Adipocyte (in vitro differentiated cells): Measurements from ENCODE around the gene CTSC.

Source experiments
- DNase-seq: peaks from one replicate; pipeline ENCODE4 v3.0.0-alpha.2; 2015; ENCODE audit warnings: low read depth
- H3K27me3 ChIP-seq: replicated peaks from 2 replicates; pipeline ENCODE4 v1.7.0; 2013; ENCODE audit warnings: mild to moderate bottlenecking, low read length, moderate library complexity; ENCODE audit not compliant: control insufficient read depth, insufficient read depth
- H3K36me3 ChIP-seq: 2 replicates; pipeline ENCODE4 v1.7.0; 2013; ENCODE audit warnings: low read length, mild to moderate bottlenecking, moderate library complexity; ENCODE audit not compliant: control insufficient read depth, insufficient read depth, severe bottlenecking
- H3K4me1 ChIP-seq: 2 replicates; pipeline ENCODE4 v1.7.0; 2013; ENCODE audit warnings: mild to moderate bottlenecking, low read length, moderate library complexity; ENCODE audit not compliant: control insufficient read depth, insufficient read depth
- H3K4me3 ChIP-seq: 2 replicates; pipeline ENCODE4 v1.7.0; 2013; ENCODE audit warnings: mild to moderate bottlenecking, low read length, moderate library complexity
- H3K9ac ChIP-seq: 2 replicates; pipeline ENCODE4 v1.7.0; 2013; ENCODE audit warnings: mild to moderate bottlenecking, low read length, moderate library complexity
- H3K9me3 ChIP-seq: 2 replicates; pipeline ENCODE4 v1.7.0; 2013; ENCODE audit warnings: mild to moderate bottlenecking, low read length, moderate library complexity; ENCODE audit not compliant: control insufficient read depth

Gene CTSC

DNA sequence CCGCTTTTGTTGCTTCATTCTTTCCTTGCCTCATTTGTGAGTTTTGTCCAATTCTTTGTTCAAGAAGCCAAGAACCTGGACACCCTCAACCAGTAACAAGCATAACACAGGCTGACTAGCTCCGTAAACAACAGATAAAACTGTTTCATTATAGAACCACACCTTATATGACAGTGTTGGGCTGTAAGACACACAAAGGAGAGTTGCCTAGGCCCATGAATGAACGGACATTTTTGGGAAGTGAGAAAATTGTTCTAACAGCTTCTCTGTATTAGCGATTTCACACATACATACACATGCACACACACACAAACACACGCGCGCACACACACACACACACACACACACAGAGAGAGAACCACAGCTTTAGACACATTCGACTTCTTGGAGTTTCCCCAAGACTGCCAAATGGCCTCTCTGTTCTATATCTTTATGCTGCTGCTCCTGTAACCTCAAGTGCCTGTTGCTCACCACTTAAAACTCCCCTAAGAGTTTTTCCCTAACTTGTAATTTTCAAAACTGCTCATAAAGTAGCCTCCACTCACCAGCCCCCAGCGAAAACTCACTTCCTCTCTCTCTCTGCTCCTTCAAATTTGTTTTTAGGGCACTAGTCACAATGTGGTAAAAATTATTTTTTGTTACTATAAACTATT, 35.9 kb downstream of the CTSC start:
- Histone ChIP-seq H3K27me3 (no peaks in the 10 kb centered on the region), H3K9me3 (peaks cover 7% of the 10 kb centered on the region), H3K9ac (no peak overlapping the region), H3K4me3 (no peak overlapping the region), H3K36me3 (no peaks in the 10 kb centered on the region), H3K4me1 (peaks cover 10% of the 10 kb centered on the region)
- DNase-seq: no peak

DNA sequence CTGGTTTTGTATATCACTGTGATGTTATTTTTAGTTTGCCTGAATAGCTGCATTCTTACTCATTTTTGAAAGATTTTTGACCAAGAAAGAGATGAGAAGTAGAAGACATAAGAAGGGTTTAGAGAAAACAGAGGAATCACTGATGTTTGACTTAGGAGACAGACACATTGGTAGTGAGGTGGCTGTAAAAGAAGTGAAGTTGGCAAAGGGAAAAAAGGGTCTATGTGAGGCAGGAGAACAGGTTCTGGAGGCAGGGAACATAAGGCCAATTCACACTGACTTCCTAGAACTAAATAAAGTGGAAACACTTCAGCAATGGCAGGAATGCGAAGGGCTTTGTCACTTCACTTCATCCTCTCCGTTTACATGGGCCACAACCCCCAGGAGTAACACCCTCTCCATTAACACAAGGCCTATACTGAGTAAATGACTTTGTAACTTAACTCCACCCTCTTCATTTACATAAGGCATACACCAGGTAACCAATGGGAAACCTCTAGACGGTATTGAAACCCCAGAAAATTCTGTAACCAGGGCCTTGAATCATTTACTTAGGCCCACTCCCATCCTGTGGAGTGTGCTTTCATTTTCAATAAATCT, 36.5 kb downstream of the CTSC start:
- no peak for DNase-seq
- Histone ChIP-seq H3K9ac (no peak overlapping the region), H3K9me3 (peaks cover 7% of the 10 kb centered on the region), H3K36me3 (no peaks in the 10 kb centered on the region), H3K4me3 (no peak overlapping the region), H3K27me3 (no peaks in the 10 kb centered on the region), H3K4me1 (peaks cover 10% of the 10 kb centered on the region)

DNA sequence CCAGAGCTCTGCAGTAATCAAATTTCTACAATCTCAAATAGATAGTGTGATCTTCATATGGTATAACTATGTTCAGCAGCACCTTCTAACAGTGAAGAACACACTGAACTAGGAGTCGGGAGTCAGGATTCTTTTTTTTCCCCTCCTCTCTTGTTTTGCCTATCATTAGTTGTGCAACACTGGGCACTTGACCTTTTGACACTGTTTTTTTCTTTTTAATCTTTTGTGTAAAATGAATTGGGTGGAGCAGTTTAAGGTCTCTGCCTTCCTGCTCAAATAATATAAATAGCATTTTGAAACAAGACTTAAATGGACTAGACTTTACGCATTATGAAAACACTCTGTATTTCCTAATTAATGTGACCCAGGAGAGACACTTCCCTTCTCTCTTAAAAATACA, 39.7 kb downstream of the CTSC start:
- H3K4me1 ChIP-seq: peaks cover 6% of the 10 kb centered on the region
- DNase-seq: no peak
- no peaks in the 10 kb centered on the region for H3K27me3 ChIP-seq
- no peaks in the 10 kb centered on the region for H3K9me3 ChIP-seq
- H3K9ac ChIP-seq: no peak overlapping the region
- no peak overlapping the region for H3K4me3 ChIP-seq
- peaks cover 9% of the 10 kb centered on the region for H3K36me3 ChIP-seq

DNA sequence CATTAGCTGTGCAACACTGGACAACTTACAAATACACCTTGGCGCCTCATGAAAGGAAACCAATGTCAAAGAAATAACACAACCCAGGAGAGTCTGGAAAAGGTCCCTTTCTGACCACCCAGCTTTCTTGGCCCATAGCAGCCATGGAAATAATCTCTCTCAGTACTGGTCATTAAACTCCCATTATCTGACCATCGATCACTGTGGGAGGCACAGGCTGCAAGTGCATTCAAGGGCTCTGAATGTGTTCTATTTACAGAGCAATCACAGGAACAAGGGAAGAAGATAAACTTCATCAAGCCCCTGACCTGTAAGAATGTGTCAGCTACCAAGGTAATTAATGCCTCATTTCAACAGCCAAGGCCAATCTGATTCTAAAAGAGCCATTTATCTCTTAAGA, 40.1 kb downstream of the CTSC start:
- peaks cover 9% of the 10 kb centered on the region for H3K36me3 ChIP-seq

DNA sequence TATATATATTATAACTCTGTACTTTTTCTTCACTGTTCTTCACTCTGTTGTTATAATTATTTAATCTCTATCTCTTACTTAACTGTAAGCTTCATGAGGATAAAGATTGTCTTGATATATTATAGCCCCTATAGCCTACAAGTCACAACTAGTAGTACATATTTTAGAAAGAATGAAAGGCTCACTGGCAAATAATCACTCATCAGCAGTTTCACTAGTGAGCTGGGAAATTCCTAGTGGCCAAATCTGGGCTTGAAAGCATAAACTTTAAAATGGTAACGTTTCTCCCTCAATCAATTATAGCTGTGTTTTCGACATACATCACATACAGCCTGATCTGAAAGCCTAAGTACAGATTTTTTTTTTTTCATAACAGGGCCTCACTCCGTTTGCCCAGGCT, 42.5 kb downstream of the CTSC start:
- no peak overlapping the region for H3K4me3 ChIP-seq
- H3K9me3 ChIP-seq: no peaks in the 10 kb centered on the region
- H3K27me3 ChIP-seq: no peaks in the 10 kb centered on the region
- H3K4me1 ChIP-seq: peaks cover 6% of the 10 kb centered on the region
- peaks cover 9% of the 10 kb centered on the region for H3K36me3 ChIP-seq
- H3K9ac ChIP-seq: no peak overlapping the region
- no peak for DNase-seq

More for the DNA sequence above, 40.1 kb downstream of the CTSC start:
- Histone ChIP-seq H3K27me3 (no peaks in the 10 kb centered on the region), H3K9me3 (no peaks in the 10 kb centered on the region), H3K9ac (no peak overlapping the region), H3K4me1 (peaks cover 6% of the 10 kb centered on the region), H3K4me3 (no peak overlapping the region)
- DNase-seq: no peak

DNA sequence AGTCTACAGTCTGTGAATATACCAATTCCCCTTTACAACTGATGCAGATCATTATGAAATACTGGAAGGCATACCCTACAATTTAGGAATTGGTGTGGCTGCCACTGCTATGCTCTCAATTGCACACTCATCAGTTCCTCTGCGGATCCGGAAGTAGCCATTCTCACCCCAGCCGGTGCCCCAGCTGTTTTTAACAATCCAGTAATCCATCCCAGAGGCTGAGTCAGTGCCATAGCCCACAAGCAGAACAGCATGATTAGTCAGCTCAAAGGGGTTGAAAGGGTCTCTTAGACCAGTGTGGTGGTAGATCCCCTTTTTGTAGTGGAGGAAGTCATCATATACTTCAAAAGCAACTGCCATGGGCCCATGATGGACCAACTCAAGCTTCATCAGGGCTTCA, 43.6 kb downstream of the CTSC start:
- H3K9me3 ChIP-seq: no peaks in the 10 kb centered on the region
- DNase-seq: peak; percentile 28
- H3K36me3 ChIP-seq: peaks cover 9% of the 10 kb centered on the region

DNA sequence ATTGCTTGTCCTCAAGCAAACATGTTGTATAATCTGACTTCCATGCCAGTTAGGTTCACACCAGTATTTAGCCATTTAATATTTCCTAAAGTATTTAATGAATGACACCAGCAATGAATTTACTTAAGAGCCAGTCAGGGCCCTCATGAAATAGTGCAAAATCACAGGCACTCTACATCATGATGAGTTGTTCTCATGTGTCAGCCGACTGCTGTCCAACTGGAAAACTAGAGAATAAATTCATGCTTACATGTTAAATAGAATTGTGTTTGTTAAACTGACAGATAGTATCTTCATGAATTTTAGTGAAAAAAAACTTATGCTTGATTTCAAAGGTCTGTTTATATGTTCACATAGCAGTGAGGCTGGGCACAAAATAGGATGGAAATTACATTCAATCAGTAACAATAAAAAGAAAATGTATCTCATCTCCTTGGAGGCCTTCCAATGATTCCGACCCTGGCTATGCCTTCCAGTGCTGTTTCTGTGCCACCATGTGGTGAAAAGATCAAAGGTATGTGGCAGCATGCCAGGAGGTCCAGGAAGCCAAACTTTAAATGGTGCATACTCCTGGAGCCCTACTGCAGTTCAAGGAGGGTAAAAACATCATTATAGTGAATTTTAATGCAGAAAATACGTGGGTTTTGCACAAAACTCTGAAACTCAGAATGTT, 45.2 kb downstream of the CTSC start:
- Histone ChIP-seq H3K27me3 (no peaks in the 10 kb centered on the region), H3K36me3 (peaks cover 9% of the 10 kb centered on the region), H3K4me3 (no peak overlapping the region), H3K9ac (no peak overlapping the region), H3K4me1 (no peaks in the 10 kb centered on the region), H3K9me3 (no peaks in the 10 kb centered on the region)
- peak; percentile 39 for DNase-seq

More for the DNA sequence above, 43.6 kb downstream of the CTSC start:
- Histone ChIP-seq H3K27me3 (no peaks in the 10 kb centered on the region), H3K9ac (no peak overlapping the region), H3K4me3 (no peak overlapping the region), H3K4me1 (peaks cover 6% of the 10 kb centered on the region)

DNA sequence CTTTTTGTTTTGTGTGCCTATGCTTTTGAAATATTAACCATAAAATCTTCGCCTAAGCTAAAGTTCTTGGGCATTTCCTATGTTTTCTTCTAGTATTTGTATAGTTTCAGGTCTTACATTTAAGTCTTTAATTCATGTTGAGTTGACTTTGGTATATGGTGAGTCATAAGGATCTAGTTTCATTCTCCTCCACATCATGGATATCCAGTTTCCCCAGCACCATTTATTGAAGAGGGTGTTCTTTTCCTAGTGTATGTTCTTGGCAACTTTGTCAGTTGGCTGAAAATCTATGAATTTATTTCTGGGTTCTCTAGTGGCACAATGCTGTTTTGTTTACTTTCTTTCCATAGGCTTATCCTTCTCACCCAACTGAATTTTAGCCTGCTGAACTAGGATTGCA, 49.0 kb downstream of the CTSC start:
- no peak overlapping the region for H3K4me3 ChIP-seq
- H3K9me3 ChIP-seq: no peaks in the 10 kb centered on the region
- no peaks in the 10 kb centered on the region for H3K27me3 ChIP-seq
- H3K9ac ChIP-seq: no peak overlapping the region
- peaks cover 18% of the 10 kb centered on the region for H3K4me1 ChIP-seq
- no peak for DNase-seq
- no peaks in the 10 kb centered on the region for H3K36me3 ChIP-seq

DNA sequence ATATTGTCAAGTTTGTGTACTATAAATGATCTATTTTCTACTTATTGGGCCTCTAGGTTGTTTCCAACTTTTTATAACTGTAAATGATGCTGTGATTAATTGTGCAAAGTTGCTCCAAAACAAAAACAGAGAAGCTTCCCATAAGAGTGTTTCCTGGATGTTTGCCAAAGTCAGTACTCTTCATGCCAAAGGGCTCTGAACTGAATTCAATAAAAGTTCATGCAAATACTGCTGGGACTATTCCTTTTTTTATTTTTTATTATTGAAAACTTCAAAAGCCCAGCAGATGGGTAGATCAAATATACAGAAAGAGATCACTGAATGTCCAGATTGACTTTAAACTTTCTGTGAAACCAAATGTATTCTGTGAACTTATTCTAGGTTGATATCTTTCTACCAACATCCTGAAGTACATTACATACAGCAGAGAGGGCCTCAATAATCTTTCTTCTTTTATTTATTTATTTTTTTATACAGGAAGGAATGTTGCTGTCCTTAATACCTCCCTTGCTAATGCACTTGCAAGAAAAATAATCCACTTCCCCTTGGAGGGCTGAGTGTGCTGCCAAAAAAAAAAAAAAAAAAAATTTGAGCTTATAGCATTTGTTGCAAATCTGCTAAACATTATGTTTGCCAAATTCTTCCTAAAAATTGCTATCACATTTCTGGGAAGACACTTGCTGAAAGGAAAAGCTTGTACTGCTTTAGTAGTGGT, 53.0 kb downstream of the CTSC start:
- no peaks in the 10 kb centered on the region for H3K9me3 ChIP-seq
- H3K9ac ChIP-seq: no peak overlapping the region
- no peaks in the 10 kb centered on the region for H3K27me3 ChIP-seq
- H3K4me3 ChIP-seq: no peak overlapping the region
- H3K4me1 ChIP-seq: peaks cover 40% of the 10 kb centered on the region
- DNase-seq: peak; percentile 58
- no peaks in the 10 kb centered on the region for H3K36me3 ChIP-seq

DNA sequence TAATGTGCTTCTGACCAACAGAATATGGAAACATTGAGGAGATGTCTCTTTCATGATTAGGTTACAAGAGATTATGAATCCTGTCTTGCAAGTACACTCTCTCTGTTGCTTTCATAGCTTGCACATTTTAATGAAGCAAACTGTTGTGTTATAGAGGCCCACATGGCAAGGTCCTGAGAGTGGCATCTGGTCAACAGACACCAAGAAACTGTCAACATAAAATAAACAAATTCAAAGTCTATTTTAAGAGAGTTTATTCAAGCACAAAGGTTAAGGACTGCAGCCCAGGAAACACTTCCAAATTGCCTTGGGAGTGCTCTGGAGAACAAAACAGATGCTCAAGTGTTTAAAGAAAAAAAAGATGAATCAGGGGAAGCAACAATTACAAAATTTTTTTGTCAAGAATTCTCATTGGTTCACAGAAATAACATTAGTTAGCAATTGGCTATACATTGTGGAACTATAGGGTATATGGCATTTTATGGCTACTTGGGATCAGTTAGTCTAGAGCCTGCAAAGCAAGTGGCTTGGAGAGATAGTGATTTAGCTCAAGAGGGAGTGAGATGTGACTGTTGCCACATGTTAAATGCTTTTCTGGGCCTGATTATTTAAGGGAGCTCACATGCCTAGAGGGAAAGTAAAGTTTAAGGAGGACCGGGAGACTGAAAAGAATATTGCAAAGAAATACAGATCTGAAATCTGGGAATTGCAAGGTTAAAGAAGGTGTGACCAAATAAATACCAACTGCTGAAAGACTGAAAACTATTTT, 54.6 kb downstream of the CTSC start:
- peaks cover 40% of the 10 kb centered on the region for H3K4me1 ChIP-seq
- H3K9ac ChIP-seq: no peak overlapping the region
- no peaks in the 10 kb centered on the region for H3K9me3 ChIP-seq
- DNase-seq: peak; percentile 4
- no peaks in the 10 kb centered on the region for H3K27me3 ChIP-seq
- H3K4me3 ChIP-seq: no peak overlapping the region
- no peaks in the 10 kb centered on the region for H3K36me3 ChIP-seq

DNA sequence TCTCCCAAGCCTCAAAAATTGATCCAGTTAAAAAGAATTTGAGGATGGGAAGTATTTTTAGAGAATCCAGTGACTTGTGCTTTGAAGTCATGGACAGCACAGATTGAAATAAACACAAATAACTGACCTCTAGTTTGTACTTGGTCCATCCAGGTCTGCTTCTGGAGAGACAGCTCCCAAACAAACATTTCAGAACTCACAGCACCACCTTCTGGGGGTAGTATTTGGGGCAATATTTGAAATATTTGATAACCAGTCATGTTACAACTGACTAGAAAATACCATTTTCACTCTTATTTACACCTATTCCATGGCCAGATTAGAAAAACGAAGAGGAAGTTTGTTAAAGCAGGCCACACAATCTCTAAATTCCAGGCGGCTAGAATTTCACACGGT, 56.2 kb downstream of the CTSC start:
- DNase-seq: peak; percentile 16
- Histone ChIP-seq H3K36me3 (no peaks in the 10 kb centered on the region), H3K27me3 (no peaks in the 10 kb centered on the region), H3K9me3 (no peaks in the 10 kb centered on the region), H3K9ac (no peak overlapping the region), H3K4me1 (peaks cover 40% of the 10 kb centered on the region), H3K4me3 (no peak overlapping the region)
